Measurements from ENCODE around the gene UTP14C. TPM values are rescaled to one million over a fixed set of nuclear protein-coding genes. Genes with fewer than 3 reads are reported as not detected.

Gene UTP14C
- total RNA-seq, 2 experiments from 2014 or later: 1.3 to 1.9 TPM

DNA sequence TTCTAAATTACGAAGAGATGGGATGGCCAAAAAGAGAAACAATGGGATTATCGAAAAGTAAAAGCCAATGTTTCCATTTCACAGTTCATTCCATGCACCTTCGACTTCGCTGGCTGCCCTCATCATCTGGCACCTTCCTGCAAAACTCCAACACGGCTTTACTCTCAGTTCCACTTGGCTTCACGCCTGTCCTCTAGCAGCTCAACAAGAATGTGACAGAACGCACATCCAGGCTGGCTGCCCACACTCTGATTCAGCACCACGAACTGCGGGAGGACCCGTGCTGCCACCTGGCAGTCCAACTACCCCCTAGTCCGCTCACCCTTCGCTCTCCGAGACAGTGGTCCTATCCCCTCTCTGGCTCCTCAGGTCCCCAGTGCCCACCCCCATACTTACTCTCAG lies 25.0 kb upstream of the UTP14C start:
- ATAC-seq (ENCODE audit: poor library complexity) (no peak), DNase-seq (no peak)
- ChIA-PET CTCF (interaction anchor here (1.4 kb wide), 2 partner anchors 128 to 713 kb away, joined by 3 read pairs; no protein-coding TSS in a partner anchor), POLR2A (no interaction called here)
- Histone ChIP-seq H3K9me3 (ENCODE audit: control insufficient read depth in 1 of 2, insufficient read depth in 1 of 2, low read length in 2 of 2) (no peaks in the 10 kb centered on the region), H3K27me3 (ENCODE audit: control insufficient read depth in 1 of 2, insufficient read depth in 2 of 2, low read length in 2 of 2) (peaks cover 0 to 4% of the 10 kb centered on the region in 2 experiments), H3K4me3 (ENCODE audit: low read length) (no peak overlapping the region), H3K27ac (ENCODE audit: low read depth in 1 of 2, low read length in 2 of 2) (no peak overlapping the region), H3K4me1 (ENCODE audit: insufficient read depth, low read length) (no peaks in the 10 kb centered on the region), H3K36me3 (ENCODE audit: insufficient read depth, low read length) (no peaks in the 10 kb centered on the region)
- Mint-ChIP-seq H3K27ac (no peak overlapping the region), H3K27me3 (peaks cover 8% of the 10 kb centered on the region), H3K9me3 (no peaks in the 10 kb centered on the region), H3K36me3 (ENCODE audit: low read depth) (no peaks in the 10 kb centered on the region), H3K4me1 (ENCODE audit: low read depth) (peaks cover 4% of the 10 kb centered on the region), H3K4me3 (no peak overlapping the region)
- intact Hi-C loops (cut with DNase I, micrococcal nuclease): no loop called here
- TF ChIP-seq CTCF (IDR thresholded peaks at IDR 0.05): no peak

DNA sequence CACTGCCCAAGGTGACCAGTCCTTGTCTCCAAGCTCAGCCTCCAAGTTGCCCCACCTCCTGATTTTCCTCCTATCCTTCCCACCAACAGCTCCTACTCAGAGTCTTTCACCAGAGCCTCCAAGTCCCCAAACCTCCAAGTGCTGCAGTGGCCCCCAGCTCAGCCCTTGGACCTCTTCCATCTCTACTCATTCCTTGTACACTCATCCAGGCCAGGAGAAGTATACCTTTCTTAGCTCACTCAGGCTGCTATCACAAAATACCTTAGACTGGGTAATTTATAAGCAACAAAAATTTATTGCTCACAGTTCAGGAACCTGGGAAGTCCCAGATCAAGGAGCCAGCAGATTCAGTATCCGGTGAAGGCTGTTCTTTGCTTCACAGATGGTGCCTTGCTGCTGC lies 24.6 kb upstream of the UTP14C start:
- Mint-ChIP-seq H3K27me3 (peaks cover 8% of the 10 kb centered on the region), H3K36me3 (ENCODE audit: low read depth) (no peaks in the 10 kb centered on the region), H3K9me3 (no peaks in the 10 kb centered on the region), H3K4me3 (no peak overlapping the region), H3K27ac (no peak overlapping the region), H3K4me1 (ENCODE audit: low read depth) (peaks cover 4% of the 10 kb centered on the region)
- intact Hi-C loops (cut with DNase I, micrococcal nuclease): loop anchor here in 1 of 2 experiments (2.0 to 10.0 kb wide), 2 partner anchors 203 to 655 kb away; partner anchors contain the start of gene SUGT1
- no peak for TF ChIP-seq CTCF (IDR thresholded peaks at IDR 0.05)
- DNase-seq (no peak), ATAC-seq (ENCODE audit: poor library complexity) (no peak)
- Histone ChIP-seq H3K27me3 (ENCODE audit: control insufficient read depth in 1 of 2, insufficient read depth in 2 of 2, low read length in 2 of 2) (peaks cover 0 to 4% of the 10 kb centered on the region in 2 experiments), H3K27ac (ENCODE audit: low read depth in 1 of 2, low read length in 2 of 2) (no peak overlapping the region), H3K4me1 (ENCODE audit: insufficient read depth, low read length) (no peaks in the 10 kb centered on the region), H3K4me3 (ENCODE audit: low read length) (no peak overlapping the region), H3K36me3 (ENCODE audit: insufficient read depth, low read length) (no peaks in the 10 kb centered on the region), H3K9me3 (ENCODE audit: control insufficient read depth in 1 of 2, insufficient read depth in 1 of 2, low read length in 2 of 2) (no peaks in the 10 kb centered on the region)
- ChIA-PET CTCF (interaction anchor here (1.4 to 1.7 kb wide), 3 partner anchors 33 to 714 kb away, joined by 3 to 5 read pairs (median 3); no protein-coding TSS in a partner anchor), POLR2A (no interaction called here)

GRCh38 chr13:52001120-52001731 lies 23.3 kb upstream of the UTP14C start:
- CTCF ChIA-PET: interaction anchor here (1.1 to 1.7 kb wide), 2 partner anchors 31 to 126 kb away, joined by 4 to 5 read pairs; no protein-coding TSS in a partner anchor
- Mint-ChIP-seq H3K27ac (no peak overlapping the region), H3K4me3 (no peak overlapping the region), H3K36me3 (ENCODE audit: low read depth) (no peaks in the 10 kb centered on the region), H3K9me3 (no peaks in the 10 kb centered on the region), H3K4me1 (ENCODE audit: low read depth) (peaks cover 4% of the 10 kb centered on the region), H3K27me3 (peaks cover 8% of the 10 kb centered on the region)
- H3K27me3 ChIP-seq (ENCODE audit: control insufficient read depth in 1 of 2, insufficient read depth in 2 of 2, low read length in 2 of 2): peaks cover 0 to 4% of the 10 kb centered on the region in 2 experiments
- ATAC-seq (ENCODE audit: poor library complexity) (peak; percentile 81), DNase-seq (peak in 5 of 14 experiments; percentile 5 to 61 (median 51))
- H3K36me3 ChIP-seq (ENCODE audit: insufficient read depth, low read length): no peaks in the 10 kb centered on the region
- no peak overlapping the region for H3K27ac ChIP-seq (ENCODE audit: low read depth in 1 of 2, low read length in 2 of 2)
- intact Hi-C loops (cut with DNase I, micrococcal nuclease): loop anchor here (1.0 to 10.0 kb wide), 5 partner anchors 126 to 654 kb away; partner anchors contain the start of gene SUGT1 (in 1 of the 2)
- POLR2A ChIA-PET: no interaction called here
- no peak overlapping the region for H3K4me3 ChIP-seq (ENCODE audit: low read length)
- H3K4me1 ChIP-seq (ENCODE audit: insufficient read depth, low read length): no peaks in the 10 kb centered on the region
- H3K9me3 ChIP-seq (ENCODE audit: control insufficient read depth in 1 of 2, insufficient read depth in 1 of 2, low read length in 2 of 2): no peaks in the 10 kb centered on the region
- peak; percentile 85 for TF ChIP-seq CTCF (IDR thresholded peaks at IDR 0.05)
